Breast epithelium (tissue), 4 donors: Measurements from ENCODE around the gene CNTNAP5. TPM values are rescaled to one million over a fixed set of nuclear protein-coding genes. Genes with fewer than 3 reads are reported as not detected.

Experiments used
- DNase-seq, 2 donors: peaks; one replicate each; pipeline ENCODE4 v3.0.0-alpha.2; 2019; ENCODE audit warnings: low spot score in 2 of 2
- H3K27ac ChIP-seq, 2 donors: fragments of 200-600 bp; sonication (generic) in 1 of 2; one replicate each; pipeline ENCODE4 v1.5.1; 2016 to 2019; ENCODE audit warnings: mild to moderate bottlenecking in 1 of 2
- H3K27me3 ChIP-seq, 2 donors: fragments of 200-600 bp; sonication (generic) in 1 of 2; one replicate each; pipeline versions ENCODE4 v1.5.1 to v1.6.0; 2017 to 2019; ENCODE audit warnings: control low read depth in 1 of 2, mild to moderate bottlenecking in 1 of 2
- H3K36me3 ChIP-seq: fragments of 200-600 bp; one replicate; pipeline ENCODE4 v1.5.1; 2019
- H3K4me1 ChIP-seq, 2 donors: fragments of 200-600 bp; sonication (generic); one replicate each; pipeline ENCODE4 v1.5.1; 2016 to 2019; ENCODE audit warnings: control low read depth in 1 of 2
- H3K4me3 ChIP-seq, 3 donors: fragments of 200-600 bp; sonication (generic); 1 replicate in 2 of 3; 2 replicates in 1 of 3; pipeline ENCODE4 v1.5.1; 2016 to 2019; ENCODE audit warnings: mild to moderate bottlenecking in 3 of 3, moderate library complexity in 2 of 3
- H3K9me3 ChIP-seq, 2 donors: fragments of 200-600 bp; sonication (generic) in 1 of 2; one replicate each; pipeline ENCODE4 v1.5.1; 2016 to 2019; ENCODE audit warnings: control low read depth in 1 of 2
- CTCF ChIP-seq, 3 donors: fragments of 450-650 bp; IDR thresholded peaks; one replicate each; pipeline ENCODE4 v1.5.1; 2016 to 2017; ENCODE audit warnings: antibody characterized with exemption in 3 of 3, mild to moderate bottlenecking in 3 of 3, moderate library complexity in 3 of 3
- POLR2A ChIP-seq: fragments of 450-650 bp; IDR thresholded peaks from one replicate; pipeline ENCODE4 v1.6.1; 2016; ENCODE audit warnings: antibody characterized with exemption, mild to moderate bottlenecking, moderate library complexity
- POLR2AphosphoS5 ChIP-seq, 3 donors: sonication (generic); formaldehyde crosslinking; IDR thresholded peaks; one replicate each; pipeline ENCODE4 v1.6.1; 2017; ENCODE audit warnings: antibody characterized with exemption in 3 of 3
- intact Hi-C: fragments of 100-400 bp; cut with DNase I; formaldehyde crosslinking; loops from one replicate; pipeline ENCODE4 v1.15.1; 2023; ENCODE audit warnings: low total_unique reads
- total RNA-seq, 3 donors: library from RNA; depleted of rRNA; stranded (reverse); fragments of >200 nt; gene quantifications; one replicate each; pipeline ENCODE4 v1.1.0, GENCODE V29; 2016

CNTNAP5 gene
- total RNA-seq, 3 donors from 2014 or later: 0.66 TPM; not detected in 2

GRCh38 chr2:124540805-124541204 lies 515.7 kb downstream of the CNTNAP5 start:
- H3K4me3 ChIP-seq: no peak overlapping the region
- no peak for DNase-seq
- no peaks in the 10 kb centered on the region for H3K4me1 ChIP-seq
- no peaks in the 10 kb centered on the region for H3K36me3 ChIP-seq
- TF ChIP-seq POLR2AphosphoS5 (IDR thresholded peaks at IDR 0.05): no peak
- TF ChIP-seq POLR2A: no peak
- TF ChIP-seq CTCF (IDR thresholded peaks at IDR 0.05): no peak
- H3K9me3 ChIP-seq: no peaks in the 10 kb centered on the region
- intact Hi-C loops: no loop called here
- H3K27me3 ChIP-seq: no peaks in the 10 kb centered on the region
- H3K27ac ChIP-seq: no peak overlapping the region

- H3K4me1 ChIP-seq: no peaks in the 10 kb centered on the region
- intact Hi-C loops: no loop called here
- H3K27me3 ChIP-seq: no peaks in the 10 kb centered on the region
- no peaks in the 10 kb centered on the region for H3K36me3 ChIP-seq
- no peak overlapping the region for H3K27ac ChIP-seq
- H3K4me3 ChIP-seq: no peak overlapping the region
- no peak for TF ChIP-seq POLR2A
- no peak for TF ChIP-seq CTCF (IDR thresholded peaks at IDR 0.05)
- TF ChIP-seq POLR2AphosphoS5 (IDR thresholded peaks at IDR 0.05): no peak
- no peak for DNase-seq
- H3K9me3 ChIP-seq: no peaks in the 10 kb centered on the region
Measured at GRCh38 chr2:124542932-124543640, 518.0 kb downstream of the CNTNAP5 start.

GRCh38 chr2:124547700-124548099 lies 522.6 kb downstream of the CNTNAP5 start:
- no peaks in the 10 kb centered on the region for H3K4me1 ChIP-seq
- H3K27me3 ChIP-seq: no peaks in the 10 kb centered on the region
- no peak overlapping the region for H3K4me3 ChIP-seq
- H3K27ac ChIP-seq: no peak overlapping the region
- H3K36me3 ChIP-seq: no peaks in the 10 kb centered on the region
- no peaks in the 10 kb centered on the region for H3K9me3 ChIP-seq
- no peak for TF ChIP-seq POLR2A
- TF ChIP-seq POLR2AphosphoS5 (IDR thresholded peaks at IDR 0.05): no peak
- TF ChIP-seq CTCF (IDR thresholded peaks at IDR 0.05): no peak
- DNase-seq: no peak
- intact Hi-C loops: no loop called here

GRCh38 chr2:124558277-124558905 lies 533.3 kb downstream of the CNTNAP5 start:
- intact Hi-C loops: no loop called here
- no peaks in the 10 kb centered on the region for H3K9me3 ChIP-seq
- H3K4me3 ChIP-seq: no peak overlapping the region
- no peak for TF ChIP-seq POLR2AphosphoS5 (IDR thresholded peaks at IDR 0.05)
- no peak for TF ChIP-seq CTCF (IDR thresholded peaks at IDR 0.05)
- no peak for TF ChIP-seq POLR2A
- H3K27me3 ChIP-seq: no peaks in the 10 kb centered on the region
- no peak for DNase-seq
- no peak overlapping the region for H3K27ac ChIP-seq
- H3K4me1 ChIP-seq: no peaks in the 10 kb centered on the region
- H3K36me3 ChIP-seq: no peaks in the 10 kb centered on the region

- H3K4me1 ChIP-seq: no peaks in the 10 kb centered on the region
- TF ChIP-seq POLR2AphosphoS5 (IDR thresholded peaks at IDR 0.05) (no peak), POLR2A (no peak), CTCF (IDR thresholded peaks at IDR 0.05) (no peak)
- no peaks in the 10 kb centered on the region for H3K9me3 ChIP-seq
- no peaks in the 10 kb centered on the region for H3K27me3 ChIP-seq
- DNase-seq: no peak
- no peak overlapping the region for H3K27ac ChIP-seq
- no peak overlapping the region for H3K4me3 ChIP-seq
- intact Hi-C loops: no loop called here
- no peaks in the 10 kb centered on the region for H3K36me3 ChIP-seq
Measured at GRCh38 chr2:124559236-124559635, 534.1 kb downstream of the CNTNAP5 start.
